ENCODE results near the gene PIP4K2B. TPM values are rescaled to one million over a fixed set of nuclear protein-coding genes. Genes with fewer than 3 reads are reported as not detected.

The PIP4K2B gene
- total and polyA plus RNA-seq, 9 of the 15 experiments (the other 6 are each of a cell fraction or from before 2014, with no cell fraction given), result 3.7 to 29.9 (median 23.0) TPM

DNA sequence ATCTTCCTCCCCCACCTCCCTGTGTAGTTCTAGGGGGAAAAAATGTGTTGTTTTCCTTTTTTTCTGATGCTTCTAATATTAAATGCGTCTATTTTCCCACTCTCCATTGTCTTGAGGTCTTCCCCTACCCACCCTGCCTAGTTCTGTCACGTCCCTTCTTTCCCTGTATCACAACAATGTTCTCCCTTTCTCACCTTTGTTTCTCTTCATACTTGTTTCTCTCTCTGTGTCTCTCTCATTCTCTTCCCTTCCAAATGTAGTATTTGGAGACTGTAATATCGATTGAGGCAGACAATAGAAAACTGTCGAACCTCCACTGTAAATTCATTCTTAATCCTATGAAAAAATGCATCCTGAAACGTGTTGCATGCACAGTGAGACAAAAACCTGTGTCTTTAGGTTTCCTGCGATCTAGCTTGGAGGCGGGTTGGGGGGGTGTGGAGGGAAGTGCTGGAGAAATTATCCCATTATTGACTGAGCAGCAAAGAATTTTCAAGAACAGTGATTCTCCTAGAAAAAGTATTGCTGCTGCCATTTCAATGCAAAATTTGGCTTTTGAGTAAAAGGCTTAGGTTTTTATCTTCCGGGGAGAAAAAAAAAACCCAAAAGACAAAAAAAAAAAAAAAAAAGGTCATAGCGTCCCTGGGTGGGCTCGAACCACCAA lies 48.1 kb downstream of the PIP4K2B start (continued):
- TF ChIP-seq, protein P1, sequence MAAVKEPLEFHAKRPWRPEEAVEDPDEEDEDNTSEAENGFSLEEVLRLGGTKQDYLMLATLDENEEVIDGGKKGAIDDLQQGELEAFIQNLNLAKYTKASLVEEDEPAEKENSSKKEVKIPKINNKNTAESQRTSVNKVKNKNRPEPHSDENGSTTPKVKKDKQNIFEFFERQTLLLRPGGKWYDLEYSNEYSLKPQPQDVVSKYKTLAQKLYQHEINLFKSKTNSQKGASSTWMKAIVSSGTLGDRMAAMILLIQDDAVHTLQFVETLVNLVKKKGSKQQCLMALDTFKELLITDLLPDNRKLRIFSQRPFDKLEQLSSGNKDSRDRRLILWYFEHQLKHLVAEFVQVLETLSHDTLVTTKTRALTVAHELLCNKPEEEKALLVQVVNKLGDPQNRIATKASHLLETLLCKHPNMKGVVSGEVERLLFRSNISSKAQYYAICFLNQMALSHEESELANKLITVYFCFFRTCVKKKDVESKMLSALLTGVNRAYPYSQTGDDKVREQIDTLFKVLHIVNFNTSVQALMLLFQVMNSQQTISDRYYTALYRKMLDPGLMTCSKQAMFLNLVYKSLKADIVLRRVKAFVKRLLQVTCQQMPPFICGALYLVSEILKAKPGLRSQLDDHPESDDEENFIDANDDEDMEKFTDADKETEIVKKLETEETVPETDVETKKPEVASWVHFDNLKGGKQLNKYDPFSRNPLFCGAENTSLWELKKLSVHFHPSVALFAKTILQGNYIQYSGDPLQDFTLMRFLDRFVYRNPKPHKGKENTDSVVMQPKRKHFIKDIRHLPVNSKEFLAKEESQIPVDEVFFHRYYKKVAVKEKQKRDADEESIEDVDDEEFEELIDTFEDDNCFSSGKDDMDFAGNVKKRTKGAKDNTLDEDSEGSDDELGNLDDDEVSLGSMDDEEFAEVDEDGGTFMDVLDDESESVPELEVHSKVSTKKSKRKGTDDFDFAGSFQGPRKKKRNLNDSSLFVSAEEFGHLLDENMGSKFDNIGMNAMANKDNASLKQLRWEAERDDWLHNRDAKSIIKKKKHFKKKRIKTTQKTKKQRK (IDR thresholded peaks at IDR 0.05; ENCODE audit: borderline replicate concordance, low read depth, low read length), result no peak
- TF ChIP-seq, protein P2, sequence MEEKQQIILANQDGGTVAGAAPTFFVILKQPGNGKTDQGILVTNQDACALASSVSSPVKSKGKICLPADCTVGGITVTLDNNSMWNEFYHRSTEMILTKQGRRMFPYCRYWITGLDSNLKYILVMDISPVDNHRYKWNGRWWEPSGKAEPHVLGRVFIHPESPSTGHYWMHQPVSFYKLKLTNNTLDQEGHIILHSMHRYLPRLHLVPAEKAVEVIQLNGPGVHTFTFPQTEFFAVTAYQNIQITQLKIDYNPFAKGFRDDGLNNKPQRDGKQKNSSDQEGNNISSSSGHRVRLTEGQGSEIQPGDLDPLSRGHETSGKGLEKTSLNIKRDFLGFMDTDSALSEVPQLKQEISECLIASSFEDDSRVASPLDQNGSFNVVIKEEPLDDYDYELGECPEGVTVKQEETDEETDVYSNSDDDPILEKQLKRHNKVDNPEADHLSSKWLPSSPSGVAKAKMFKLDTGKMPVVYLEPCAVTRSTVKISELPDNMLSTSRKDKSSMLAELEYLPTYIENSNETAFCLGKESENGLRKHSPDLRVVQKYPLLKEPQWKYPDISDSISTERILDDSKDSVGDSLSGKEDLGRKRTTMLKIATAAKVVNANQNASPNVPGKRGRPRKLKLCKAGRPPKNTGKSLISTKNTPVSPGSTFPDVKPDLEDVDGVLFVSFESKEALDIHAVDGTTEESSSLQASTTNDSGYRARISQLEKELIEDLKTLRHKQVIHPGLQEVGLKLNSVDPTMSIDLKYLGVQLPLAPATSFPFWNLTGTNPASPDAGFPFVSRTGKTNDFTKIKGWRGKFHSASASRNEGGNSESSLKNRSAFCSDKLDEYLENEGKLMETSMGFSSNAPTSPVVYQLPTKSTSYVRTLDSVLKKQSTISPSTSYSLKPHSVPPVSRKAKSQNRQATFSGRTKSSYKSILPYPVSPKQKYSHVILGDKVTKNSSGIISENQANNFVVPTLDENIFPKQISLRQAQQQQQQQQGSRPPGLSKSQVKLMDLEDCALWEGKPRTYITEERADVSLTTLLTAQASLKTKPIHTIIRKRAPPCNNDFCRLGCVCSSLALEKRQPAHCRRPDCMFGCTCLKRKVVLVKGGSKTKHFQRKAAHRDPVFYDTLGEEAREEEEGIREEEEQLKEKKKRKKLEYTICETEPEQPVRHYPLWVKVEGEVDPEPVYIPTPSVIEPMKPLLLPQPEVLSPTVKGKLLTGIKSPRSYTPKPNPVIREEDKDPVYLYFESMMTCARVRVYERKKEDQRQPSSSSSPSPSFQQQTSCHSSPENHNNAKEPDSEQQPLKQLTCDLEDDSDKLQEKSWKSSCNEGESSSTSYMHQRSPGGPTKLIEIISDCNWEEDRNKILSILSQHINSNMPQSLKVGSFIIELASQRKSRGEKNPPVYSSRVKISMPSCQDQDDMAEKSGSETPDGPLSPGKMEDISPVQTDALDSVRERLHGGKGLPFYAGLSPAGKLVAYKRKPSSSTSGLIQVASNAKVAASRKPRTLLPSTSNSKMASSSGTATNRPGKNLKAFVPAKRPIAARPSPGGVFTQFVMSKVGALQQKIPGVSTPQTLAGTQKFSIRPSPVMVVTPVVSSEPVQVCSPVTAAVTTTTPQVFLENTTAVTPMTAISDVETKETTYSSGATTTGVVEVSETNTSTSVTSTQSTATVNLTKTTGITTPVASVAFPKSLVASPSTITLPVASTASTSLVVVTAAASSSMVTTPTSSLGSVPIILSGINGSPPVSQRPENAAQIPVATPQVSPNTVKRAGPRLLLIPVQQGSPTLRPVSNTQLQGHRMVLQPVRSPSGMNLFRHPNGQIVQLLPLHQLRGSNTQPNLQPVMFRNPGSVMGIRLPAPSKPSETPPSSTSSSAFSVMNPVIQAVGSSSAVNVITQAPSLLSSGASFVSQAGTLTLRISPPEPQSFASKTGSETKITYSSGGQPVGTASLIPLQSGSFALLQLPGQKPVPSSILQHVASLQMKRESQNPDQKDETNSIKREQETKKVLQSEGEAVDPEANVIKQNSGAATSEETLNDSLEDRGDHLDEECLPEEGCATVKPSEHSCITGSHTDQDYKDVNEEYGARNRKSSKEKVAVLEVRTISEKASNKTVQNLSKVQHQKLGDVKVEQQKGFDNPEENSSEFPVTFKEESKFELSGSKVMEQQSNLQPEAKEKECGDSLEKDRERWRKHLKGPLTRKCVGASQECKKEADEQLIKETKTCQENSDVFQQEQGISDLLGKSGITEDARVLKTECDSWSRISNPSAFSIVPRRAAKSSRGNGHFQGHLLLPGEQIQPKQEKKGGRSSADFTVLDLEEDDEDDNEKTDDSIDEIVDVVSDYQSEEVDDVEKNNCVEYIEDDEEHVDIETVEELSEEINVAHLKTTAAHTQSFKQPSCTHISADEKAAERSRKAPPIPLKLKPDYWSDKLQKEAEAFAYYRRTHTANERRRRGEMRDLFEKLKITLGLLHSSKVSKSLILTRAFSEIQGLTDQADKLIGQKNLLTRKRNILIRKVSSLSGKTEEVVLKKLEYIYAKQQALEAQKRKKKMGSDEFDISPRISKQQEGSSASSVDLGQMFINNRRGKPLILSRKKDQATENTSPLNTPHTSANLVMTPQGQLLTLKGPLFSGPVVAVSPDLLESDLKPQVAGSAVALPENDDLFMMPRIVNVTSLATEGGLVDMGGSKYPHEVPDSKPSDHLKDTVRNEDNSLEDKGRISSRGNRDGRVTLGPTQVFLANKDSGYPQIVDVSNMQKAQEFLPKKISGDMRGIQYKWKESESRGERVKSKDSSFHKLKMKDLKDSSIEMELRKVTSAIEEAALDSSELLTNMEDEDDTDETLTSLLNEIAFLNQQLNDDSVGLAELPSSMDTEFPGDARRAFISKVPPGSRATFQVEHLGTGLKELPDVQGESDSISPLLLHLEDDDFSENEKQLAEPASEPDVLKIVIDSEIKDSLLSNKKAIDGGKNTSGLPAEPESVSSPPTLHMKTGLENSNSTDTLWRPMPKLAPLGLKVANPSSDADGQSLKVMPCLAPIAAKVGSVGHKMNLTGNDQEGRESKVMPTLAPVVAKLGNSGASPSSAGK (IDR thresholded peaks at IDR 0.05), result no peak
- TF ChIP-seq KDM1A (IDR thresholded peaks at IDR 0.05) (no peak), TEAD4 (IDR thresholded peaks at IDR 0.05; ENCODE audit: low read length) (no peak), TEAD4 (CRISPR knock-in tag; IDR thresholded peaks at IDR 0.05; ENCODE audit: borderline replicate concordance) (no peak), ZNF133 (CRISPR knock-in tag; IDR thresholded peaks at IDR 0.05) (no peak), BRD4 (IDR thresholded peaks at IDR 0.05) (0 out of 2 replicates have a peak, but pooled peaks have one; percentile 83), ZFP1 (CRISPR knock-in tag; IDR thresholded peaks at IDR 0.05) (no peak), SRSF3 (IDR thresholded peaks at IDR 0.05; ENCODE audit: insufficient read depth, low read length) (no peak), MBD2 (IDR thresholded peaks at IDR 0.05; ENCODE audit: borderline replicate concordance, low read depth) (no peak), TCF7L2 (IDR thresholded peaks at IDR 0.05; ENCODE audit: low read depth, low read length) (no peak)
- TF ChIP-seq, protein P3, sequence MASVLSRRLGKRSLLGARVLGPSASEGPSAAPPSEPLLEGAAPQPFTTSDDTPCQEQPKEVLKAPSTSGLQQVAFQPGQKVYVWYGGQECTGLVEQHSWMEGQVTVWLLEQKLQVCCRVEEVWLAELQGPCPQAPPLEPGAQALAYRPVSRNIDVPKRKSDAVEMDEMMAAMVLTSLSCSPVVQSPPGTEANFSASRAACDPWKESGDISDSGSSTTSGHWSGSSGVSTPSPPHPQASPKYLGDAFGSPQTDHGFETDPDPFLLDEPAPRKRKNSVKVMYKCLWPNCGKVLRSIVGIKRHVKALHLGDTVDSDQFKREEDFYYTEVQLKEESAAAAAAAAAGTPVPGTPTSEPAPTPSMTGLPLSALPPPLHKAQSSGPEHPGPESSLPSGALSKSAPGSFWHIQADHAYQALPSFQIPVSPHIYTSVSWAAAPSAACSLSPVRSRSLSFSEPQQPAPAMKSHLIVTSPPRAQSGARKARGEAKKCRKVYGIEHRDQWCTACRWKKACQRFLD (CRISPR knock-in tag; IDR thresholded peaks at IDR 0.05), result no peak
